Astrocyte of the spinal cord (primary cell): Measurements from ENCODE around the gene PPM1B.
"Not testable (repeated sequence)": the region's sequence is repeated elsewhere in the genome, so short reads cannot be mapped to it uniquely, and the experiment has no call there.

Source experiments
- DNase-seq: peaks from one replicate; pipeline ENCODE4 v3.0.0; 2011; ENCODE audit warnings: low read depth, low spot score
- H3K4me3 ChIP-seq: 2 replicates; pipeline ENCODE4 v1.5.1; 2011; ENCODE audit warnings: low read depth, mild to moderate bottlenecking, low read length, moderate library complexity
- in situ Hi-C: cut with HindIII; loops from 2 replicates; pipeline ENCODE4 v1.10.0; 2017; ENCODE audit warnings: low sequenced_read_pairs
- TF ChIP-seq, protein P1 (sequence below): IDR thresholded peaks from 2 replicates; pipeline ENCODE4 v1.5.1; 2012; ENCODE audit warnings: low read depth, mild to moderate bottlenecking, low read length, inconsistent platforms

Gene PPM1B

DNA sequence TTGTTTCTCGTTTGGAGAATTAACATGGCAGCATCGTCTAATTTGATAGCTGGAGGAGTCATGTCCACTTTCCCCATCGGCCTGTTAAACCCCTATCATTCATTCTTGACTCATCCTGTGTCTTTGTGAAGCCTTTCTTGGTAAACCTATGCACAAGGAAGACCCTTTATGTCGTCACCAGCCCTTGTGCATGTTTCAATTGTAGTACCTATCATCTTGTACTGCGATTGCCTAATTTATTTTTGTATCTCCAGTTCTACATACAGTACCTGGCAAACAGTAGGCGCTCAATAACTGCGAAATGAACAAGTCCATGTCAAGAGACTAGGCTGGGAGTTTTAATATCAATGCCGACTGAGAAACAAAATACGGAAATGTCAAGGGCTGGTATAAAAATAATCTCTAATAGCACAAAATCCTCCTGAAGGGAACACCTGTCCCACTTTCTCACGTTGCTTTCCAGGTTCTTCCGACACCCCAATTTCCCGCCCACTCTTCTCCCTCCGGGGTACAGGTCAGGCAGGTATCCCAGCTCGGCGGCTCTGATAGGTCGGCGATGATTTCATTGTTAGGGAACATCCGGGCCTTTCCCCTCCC, 1.3 kb upstream of the PPM1B start:
- H3K4me3 ChIP-seq, result peak overlapping the region; percentile 76
- TF ChIP-seq, protein P1, sequence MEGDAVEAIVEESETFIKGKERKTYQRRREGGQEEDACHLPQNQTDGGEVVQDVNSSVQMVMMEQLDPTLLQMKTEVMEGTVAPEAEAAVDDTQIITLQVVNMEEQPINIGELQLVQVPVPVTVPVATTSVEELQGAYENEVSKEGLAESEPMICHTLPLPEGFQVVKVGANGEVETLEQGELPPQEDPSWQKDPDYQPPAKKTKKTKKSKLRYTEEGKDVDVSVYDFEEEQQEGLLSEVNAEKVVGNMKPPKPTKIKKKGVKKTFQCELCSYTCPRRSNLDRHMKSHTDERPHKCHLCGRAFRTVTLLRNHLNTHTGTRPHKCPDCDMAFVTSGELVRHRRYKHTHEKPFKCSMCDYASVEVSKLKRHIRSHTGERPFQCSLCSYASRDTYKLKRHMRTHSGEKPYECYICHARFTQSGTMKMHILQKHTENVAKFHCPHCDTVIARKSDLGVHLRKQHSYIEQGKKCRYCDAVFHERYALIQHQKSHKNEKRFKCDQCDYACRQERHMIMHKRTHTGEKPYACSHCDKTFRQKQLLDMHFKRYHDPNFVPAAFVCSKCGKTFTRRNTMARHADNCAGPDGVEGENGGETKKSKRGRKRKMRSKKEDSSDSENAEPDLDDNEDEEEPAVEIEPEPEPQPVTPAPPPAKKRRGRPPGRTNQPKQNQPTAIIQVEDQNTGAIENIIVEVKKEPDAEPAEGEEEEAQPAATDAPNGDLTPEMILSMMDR, result no peak
- in situ Hi-C loops, result no loop called here
- DNase-seq, result no peak

DNA sequence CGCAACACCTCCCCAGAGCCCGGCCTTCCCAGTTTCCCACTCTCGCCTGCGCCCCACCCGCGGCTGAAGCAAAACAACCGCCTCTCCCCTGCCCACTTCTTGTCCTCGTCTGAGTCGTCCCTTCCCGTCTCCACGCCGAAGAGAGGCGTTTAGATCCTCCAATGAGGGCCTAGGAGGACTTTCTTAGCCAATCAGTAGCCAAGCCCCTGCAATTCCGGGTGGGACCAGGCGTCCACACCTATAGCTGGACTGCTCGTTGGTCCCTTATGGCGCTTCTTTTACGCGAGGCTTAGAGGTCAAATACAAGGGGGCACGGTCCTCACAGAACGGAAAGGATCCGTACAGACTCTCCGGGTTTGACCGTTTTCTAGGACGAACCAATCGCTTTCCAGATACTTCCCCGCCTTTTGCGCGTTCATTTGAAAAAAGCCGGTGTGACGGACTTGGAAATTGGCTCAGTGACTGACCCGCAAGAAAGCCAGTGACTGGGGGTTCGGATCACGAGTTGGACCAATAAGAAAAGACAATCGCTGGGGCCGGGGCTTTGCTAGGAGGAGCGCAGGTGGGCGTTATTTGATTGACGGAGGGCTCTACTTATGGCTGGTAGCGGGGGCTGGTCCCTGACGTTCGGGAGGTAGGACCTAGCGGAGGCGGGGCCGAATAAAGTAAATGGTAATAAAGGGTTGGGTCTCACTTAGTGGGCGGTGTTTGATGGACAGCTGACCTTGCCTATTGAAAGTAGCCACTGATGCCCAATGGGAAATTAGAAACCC, 581 bp upstream of the PPM1B start:
- TF ChIP-seq, protein P1, result no peak
- in situ Hi-C loops, result no loop called here
- peak overlapping the region; percentile 76 for H3K4me3 ChIP-seq
- DNase-seq, result peak; percentile 100

DNA sequence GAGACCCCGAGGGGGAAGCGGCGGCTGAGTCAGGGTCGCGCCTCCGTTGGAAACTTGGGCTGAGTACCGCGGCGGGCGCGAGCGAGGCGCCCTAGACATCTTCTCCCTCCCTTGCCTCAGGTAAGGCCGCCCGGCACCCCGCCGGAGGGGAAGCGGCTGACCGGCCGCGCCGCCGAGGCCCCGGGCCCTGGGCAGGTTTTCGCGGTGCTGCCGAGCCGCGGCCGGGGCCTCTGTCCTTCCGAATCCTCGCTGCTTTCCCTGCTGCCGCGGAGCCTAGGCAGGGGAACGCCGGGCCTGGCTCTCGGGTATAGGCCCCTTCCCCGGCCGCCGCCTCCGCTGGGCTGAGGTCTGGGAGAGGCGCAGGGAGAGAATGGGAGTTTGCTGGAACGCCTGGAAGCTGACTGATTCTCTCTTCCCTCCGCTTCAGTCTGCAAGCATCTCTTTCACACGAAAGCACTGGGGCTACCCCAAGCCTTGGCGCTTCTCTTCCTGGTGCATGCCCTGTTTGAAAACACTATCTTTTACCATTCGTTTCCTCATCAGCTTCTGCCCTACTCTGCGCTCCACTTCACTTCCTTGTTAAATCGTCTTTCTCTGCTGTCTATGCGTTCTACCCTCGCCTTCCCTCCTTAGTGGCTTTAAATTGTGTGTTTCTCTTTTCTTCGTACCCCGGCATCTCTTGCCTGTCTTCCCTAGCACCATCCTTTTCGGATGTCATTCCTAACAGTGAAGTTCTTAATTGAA, 652 bp downstream of the PPM1B start:
- in situ Hi-C loops, result no loop called here
- peak; percentile 52 for DNase-seq
- peak overlapping the region; percentile 78 for H3K4me3 ChIP-seq
- TF ChIP-seq, protein P1, result no peak

DNA sequence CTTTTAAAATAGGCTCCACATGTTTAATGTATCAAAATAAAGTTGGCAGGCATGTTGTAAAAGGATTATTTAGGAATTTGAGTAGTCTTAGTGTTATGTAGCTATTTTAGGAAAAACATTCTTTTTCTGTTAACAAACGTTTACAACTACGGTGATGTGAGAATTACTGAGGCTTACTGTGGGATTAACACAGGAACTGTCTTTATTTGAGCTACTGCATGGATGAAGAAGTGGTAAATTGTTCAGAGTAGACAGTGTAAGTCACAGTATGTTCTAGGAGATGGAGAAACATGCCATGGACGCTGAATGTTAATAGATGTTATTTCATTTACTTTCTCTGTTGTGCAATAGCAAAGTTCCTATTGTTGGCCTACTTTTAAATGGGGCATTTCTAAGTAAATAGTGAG, 1.6 kb downstream of the PPM1B start:
- H3K4me3 ChIP-seq, result peak overlapping the region; percentile 78
- TF ChIP-seq, protein P1, result no peak
- in situ Hi-C loops, result no loop called here
- peak; percentile 34 for DNase-seq

DNA sequence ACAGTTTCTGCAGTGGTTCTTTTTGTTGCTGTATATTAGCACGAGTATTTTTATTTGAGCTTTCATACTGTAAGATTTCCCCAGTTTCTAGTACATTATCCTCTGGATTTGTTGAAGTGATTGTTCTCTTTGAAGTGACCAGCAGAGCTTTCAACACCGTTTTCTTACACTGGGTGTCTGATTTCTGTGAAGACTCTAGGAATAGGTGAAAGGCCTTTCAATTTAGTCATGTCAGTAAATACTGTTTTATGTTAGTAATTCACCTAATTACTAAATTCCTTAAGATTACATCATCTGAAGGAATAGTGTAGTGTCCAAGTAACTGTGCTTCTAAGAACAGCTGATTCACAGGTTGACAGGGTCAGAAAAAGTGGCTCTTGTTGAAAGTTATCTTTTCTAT, 2.3 kb downstream of the PPM1B start:
- in situ Hi-C loops, result no loop called here
- H3K4me3 ChIP-seq, result peak overlapping the region; percentile 78
- TF ChIP-seq, protein P1, result no peak
- peak; percentile 56 for DNase-seq

DNA sequence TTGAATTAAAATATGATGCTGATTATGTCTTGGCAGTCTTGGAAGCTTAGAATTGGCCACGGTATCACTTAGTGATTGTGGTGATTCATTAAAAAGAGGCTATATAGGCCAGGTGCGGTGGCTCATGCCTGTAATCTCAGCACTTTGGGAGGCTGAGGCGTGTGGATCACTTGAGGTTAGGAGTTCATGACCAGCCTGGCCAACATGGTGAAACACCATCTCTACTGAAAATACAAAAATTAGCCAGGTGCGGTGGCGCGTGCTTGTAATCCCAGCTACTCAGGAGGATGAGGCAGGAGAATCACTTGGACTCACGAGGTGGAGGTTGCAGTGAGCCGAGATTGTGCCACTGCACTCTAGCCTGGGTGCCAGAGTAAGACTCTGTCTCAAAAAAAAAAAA, 2.8 kb downstream of the PPM1B start:
- in situ Hi-C loops, DNase-seq: not testable (repeated sequence)
- peak overlapping the region; percentile 2 for H3K4me3 ChIP-seq

DNA sequence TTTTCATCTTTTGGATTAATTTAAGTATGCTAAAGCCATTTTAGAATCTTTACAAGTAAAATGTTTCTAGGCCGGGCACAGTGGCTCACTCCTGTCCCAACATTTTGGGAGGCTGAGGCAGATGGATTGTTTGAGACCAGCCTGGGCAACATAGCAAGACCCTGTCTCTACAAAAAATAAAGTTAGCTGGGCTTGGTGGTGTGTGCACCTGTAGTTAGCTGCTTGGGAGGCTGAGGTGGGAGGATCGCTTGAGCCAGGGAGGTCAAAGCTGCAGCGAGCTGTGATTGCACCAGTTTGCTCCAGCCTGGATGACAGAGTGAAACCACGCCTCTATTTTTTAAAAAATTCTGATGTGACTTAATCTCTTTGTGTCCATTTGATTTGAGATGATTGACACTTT, 3.9 kb downstream of the PPM1B start:
- no peak for DNase-seq
- H3K4me3 ChIP-seq, result no peak overlapping the region
- TF ChIP-seq, protein P1, result no peak
- in situ Hi-C loops, result no loop called here
